ENCODE results near the gene UROD.
"Not testable (repeated sequence)": the region's sequence is repeated elsewhere in the genome, so short reads cannot be mapped to it uniquely, and the experiment has no call there.

The UROD gene

DNA sequence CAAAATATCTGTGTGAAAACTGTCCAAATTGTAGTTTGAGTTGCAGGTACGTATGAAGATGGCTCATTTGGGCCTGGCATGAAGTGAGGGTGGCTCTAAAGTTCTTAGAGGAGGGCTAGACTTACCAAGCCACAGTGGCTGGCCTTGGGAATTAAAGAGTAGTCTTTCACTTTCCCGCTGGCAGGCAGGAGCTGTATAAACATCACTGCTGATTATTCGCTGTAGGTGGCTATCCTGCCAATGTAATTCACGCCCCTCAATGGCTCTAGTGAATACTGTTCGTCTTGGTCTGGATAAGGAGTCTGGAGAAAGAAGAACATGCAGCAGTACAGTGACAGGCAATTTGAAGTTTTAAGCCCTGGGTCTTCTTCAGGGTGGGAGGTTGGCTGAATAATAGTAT is 31.0 kb downstream of the UROD start:
- no peak for DNase-seq

DNA sequence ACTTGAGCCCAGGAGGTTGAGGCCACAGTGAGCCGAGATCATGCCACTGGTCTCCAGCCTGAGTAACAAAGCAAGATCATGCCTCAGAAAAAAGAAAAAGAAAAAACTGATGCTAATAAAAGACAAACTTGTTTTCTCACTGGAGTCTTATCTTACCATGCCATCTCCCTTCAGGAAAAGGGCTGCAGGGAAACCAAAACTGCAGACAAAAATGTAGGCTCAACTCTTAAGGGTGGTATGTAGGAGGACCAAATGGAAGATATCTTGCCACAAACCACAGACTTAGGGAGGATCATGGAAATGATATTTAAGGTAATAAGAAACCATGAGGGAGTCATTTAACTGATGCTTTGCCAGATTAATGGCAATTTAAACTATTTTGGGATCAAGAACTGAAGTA is 32.9 kb downstream of the UROD start:
- DNase-seq, result no peak

DNA sequence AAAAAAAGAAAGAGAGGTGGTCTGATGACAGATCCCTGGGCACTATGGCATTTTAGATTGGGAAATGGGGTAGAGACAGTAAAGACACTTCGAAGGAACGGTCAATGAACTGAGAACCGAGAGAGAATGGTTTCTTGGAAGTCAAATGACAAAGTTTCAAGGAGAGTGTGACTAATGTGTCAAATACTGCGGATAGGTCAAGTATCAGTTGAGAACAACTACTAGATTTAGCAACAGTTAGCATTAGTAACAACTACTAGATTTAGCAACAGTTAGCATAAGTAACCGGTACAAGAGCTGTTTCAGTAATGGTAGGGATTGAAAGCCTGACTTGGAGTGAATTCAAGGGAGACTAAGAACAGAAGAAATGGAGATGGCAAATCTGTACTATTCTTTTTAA is 35.0 kb downstream of the UROD start:
- no peak for DNase-seq

DNA sequence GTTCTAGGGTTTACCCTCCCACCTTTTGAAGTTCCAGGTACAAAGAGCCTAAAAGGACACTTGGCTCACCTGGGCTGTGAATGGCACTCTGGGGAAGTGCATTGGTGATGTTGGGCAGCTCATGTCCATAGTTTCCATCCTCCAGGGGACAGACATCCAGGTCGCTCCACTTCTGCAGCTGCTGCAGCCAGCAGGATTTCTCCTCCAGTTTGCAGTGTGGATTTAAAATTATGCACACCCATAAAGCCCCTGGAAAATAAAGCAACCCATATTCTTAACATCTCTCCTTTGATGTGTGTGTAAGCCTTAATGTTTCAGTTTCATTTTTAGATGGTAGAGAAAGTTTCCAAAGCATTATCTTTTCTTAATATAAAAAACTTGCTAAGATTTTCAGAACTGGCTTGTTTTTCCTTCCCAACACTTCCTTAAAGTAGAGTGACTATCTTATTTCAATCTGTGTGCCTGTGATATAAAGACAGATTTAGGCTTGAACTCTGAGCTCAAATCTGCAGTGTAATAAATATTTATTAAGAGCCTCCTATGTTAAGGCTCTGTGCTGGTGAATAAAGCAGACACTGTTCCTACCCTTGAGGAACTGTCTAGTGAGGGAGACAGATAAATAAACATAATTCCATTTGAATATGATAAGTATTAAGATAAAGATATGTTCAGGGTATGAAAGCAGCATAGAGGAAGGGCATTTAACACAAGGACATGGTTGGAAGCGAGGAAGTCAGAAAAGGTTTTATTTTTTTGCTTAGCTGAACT is 39.1 kb downstream of the UROD start:
- no peak for DNase-seq

DNA sequence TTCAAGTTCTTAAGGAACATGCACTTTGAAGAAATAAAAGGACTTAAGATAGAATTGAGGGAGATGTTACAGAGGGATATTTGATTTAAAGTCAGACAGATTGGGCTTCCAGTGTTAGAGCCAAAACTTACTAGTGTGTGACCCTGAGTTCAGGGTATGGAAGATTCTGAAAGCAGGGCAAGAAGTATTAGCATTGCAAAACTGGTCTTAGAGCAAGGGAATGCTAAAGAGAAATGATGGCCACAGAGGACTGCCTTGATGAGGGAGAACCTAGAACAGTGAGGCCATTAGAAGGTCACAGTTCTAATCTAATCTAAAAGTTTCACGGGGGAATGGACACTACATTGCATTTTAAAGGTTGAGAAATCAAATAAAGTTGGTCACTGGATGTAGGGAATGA is 45.5 kb downstream of the UROD start:
- DNase-seq, result no peak

DNA sequence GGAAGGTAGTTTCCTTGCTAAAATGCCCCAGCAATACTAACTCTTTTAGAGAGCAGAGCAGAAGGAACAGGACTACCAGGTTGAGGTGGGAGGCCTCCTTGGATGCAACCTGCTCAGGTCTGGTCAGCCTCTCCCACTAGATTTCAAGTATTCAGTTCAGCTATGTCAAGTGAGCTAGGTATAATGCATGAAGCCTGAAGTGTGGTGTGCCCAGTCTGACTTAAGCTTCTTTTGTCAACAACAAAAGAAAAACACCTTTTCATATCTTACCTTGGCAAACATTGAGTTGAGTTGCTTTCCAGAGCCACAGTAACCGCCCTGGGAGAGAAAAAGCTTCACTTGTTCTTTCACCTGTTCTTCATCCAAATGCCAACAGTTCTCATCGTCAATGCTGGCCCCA is 47.8 kb downstream of the UROD start:
- DNase-seq, result no peak

DNA sequence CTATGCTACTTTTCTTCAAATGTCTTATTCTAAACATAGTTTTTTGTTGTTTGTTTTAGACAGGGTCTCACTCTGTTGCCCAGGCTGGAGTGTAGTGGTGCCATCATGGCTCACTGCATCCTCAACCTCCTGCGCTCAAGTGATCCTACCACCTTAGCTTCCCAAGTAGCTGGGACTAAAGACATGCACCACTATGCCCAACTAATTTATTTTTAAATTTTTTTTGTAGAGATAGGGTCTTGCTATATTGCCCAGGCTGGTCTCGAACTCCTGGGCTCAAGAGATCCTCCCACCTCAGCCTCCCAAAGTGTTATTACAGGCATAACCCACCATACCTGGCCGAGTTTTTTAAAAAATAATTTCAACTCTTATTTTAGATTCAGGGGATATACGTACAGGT is 50.4 kb downstream of the UROD start:
- DNase-seq, result not testable (repeated sequence)

DNA sequence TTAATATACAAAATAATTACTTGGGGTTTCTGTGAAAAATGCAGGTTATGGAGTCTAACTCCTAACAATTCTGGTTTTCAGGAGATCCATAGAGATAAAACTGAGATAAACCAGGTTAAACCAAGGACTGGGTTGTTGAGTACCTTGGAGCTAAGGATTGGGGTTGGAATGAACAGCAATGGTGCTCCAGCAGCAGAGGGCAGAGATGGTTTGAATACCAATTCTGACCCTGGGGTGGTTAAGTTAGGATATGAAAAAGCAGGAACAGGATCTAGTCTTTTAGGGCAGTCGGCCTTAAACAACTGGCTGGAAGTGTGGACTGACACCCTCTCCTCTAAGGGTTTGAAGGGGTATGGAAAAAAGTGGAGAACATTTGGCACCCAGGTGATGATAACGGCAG is 53.0 kb downstream of the UROD start:
- no peak for DNase-seq

Measured in NCI-H187 treated with DMSO at 0.1 percent for 48 hours (cell line).